ENCODE measurements around the gene MT1X. TPM values are rescaled to one million over a fixed set of nuclear protein-coding genes. Genes with fewer than 3 reads are reported as not detected.

MT1X gene
- polyA plus RNA-seq, 2 of the 4 experiments (the other 2 are of a cell fraction) = 44.0 to 131 TPM

DNA sequence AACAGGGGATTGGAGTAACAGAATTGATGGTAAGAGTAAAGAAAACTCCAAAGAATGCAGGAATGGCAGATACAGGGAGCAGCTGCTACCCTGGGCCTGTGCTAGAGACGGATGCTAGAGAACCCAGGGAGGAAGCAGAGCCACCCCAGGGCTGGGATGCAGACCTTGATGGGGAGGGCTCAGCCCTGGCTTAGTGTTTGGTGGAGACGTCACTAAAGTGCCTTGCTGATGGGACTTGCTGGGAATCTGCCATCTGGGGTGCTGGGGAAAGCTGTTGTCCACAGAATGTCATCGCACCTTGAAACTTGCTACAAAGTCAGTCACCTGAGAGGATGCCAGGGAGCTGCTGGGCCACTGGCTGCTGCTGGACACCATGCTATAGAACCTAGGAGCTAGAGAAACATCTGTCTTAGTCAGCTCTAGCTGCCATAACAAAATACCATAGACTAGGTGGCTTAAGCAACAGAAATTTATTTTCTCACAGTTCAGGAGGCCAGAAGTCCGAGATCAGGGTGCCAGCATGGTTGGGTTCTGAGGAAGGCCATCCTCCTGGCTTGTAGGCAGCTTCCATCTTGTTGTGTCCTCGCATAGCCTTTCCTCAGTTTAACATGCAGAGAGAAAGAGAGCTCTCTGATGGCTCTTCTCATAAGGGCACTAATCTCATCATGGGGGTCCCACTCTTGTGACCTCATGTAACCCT lies 15.3 kb downstream of the MT1X start:
- no peak overlapping the region for H3K4me3 ChIP-seq
- POLR2A ChIA-PET = no interaction called here
- FAIRE-seq (no peak), DNase-seq (ENCODE audit: low read depth in 1 of 2, low spot score in 1 of 2) (no peak), ATAC-seq (no peak)
- H3K9me3 ChIP-seq = peaks cover 6% of the 10 kb centered on the region; the same call in 1 of the 3 replicates
- H3K4me2 ChIP-seq = no peak overlapping the region
- no peak for TF ChIP-seq EP300 (IDR thresholded peaks at IDR 0.05)
- TF ChIP-seq TFCP2L1 (CRISPR knock-in tag; IDR thresholded peaks at IDR 0.05) = no peak
- TF ChIP-seq FOSL2 (IDR thresholded peaks at IDR 0.05) = no peak
- TF ChIP-seq FOSL2 (CRISPR knock-in tag; IDR thresholded peaks at IDR 0.05) = no peak
- TF ChIP-seq SREBF2 (IDR thresholded peaks at IDR 0.05) = no peak
- no peak for TF ChIP-seq RFX5 (IDR thresholded peaks at IDR 0.05)
- TF ChIP-seq POLR2A (IDR thresholded peaks at IDR 0.05; ENCODE audit: low read length) = no peak
- TF ChIP-seq, protein P1, sequence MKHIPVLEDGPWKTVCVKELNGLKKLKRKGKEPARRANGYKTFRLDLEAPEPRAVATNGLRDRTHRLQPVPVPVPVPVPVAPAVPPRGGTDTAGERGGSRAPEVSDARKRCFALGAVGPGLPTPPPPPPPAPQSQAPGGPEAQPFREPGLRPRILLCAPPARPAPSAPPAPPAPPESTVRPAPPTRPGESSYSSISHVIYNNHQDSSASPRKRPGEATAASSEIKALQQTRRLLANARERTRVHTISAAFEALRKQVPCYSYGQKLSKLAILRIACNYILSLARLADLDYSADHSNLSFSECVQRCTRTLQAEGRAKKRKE (CRISPR knock-in tag; IDR thresholded peaks at IDR 0.05; ENCODE audit: low read depth) = no peak
- TF ChIP-seq RNF2 (IDR thresholded peaks at IDR 0.05; ENCODE audit: borderline replicate concordance, low read depth) = no peak
- TF ChIP-seq MAFK (IDR thresholded peaks at IDR 0.05; ENCODE audit: partially characterized antibody) = no peak
- no peak for TF ChIP-seq CBX2 (IDR thresholded peaks at IDR 0.05; ENCODE audit: borderline replicate concordance, low read depth)
- no peak for TF ChIP-seq BHLHE40 (IDR thresholded peaks at IDR 0.05; ENCODE audit: low read depth, low read length)
- TF ChIP-seq, protein P2, sequence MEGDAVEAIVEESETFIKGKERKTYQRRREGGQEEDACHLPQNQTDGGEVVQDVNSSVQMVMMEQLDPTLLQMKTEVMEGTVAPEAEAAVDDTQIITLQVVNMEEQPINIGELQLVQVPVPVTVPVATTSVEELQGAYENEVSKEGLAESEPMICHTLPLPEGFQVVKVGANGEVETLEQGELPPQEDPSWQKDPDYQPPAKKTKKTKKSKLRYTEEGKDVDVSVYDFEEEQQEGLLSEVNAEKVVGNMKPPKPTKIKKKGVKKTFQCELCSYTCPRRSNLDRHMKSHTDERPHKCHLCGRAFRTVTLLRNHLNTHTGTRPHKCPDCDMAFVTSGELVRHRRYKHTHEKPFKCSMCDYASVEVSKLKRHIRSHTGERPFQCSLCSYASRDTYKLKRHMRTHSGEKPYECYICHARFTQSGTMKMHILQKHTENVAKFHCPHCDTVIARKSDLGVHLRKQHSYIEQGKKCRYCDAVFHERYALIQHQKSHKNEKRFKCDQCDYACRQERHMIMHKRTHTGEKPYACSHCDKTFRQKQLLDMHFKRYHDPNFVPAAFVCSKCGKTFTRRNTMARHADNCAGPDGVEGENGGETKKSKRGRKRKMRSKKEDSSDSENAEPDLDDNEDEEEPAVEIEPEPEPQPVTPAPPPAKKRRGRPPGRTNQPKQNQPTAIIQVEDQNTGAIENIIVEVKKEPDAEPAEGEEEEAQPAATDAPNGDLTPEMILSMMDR (IDR thresholded peaks at IDR 0.05) = no peak
- TF ChIP-seq, protein P3, sequence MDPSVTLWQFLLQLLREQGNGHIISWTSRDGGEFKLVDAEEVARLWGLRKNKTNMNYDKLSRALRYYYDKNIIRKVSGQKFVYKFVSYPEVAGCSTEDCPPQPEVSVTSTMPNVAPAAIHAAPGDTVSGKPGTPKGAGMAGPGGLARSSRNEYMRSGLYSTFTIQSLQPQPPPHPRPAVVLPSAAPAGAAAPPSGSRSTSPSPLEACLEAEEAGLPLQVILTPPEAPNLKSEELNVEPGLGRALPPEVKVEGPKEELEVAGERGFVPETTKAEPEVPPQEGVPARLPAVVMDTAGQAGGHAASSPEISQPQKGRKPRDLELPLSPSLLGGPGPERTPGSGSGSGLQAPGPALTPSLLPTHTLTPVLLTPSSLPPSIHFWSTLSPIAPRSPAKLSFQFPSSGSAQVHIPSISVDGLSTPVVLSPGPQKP (IDR thresholded peaks at IDR 0.05; ENCODE audit: low read depth, low read length) = no peak
- no peak for TF ChIP-seq KDM1A (IDR thresholded peaks at IDR 0.05; ENCODE audit: low read depth)
- TF ChIP-seq NFE2L2 (conservative IDR thresholded peaks at IDR 0.05; ENCODE audit: low read length) = no peak
- no peak overlapping the region for H3K27ac ChIP-seq
- peaks cover 3% of the 10 kb centered on the region for H3K4me1 ChIP-seq
- WGBS (ENCODE audit: missing lambda C conversion rate) = 63% methylated on average over 5 of the region's 5 CpGs
- CTCF ChIA-PET = interaction anchor here (0.8 to 2.4 kb wide), 10 partner anchors 12 to 365 kb away, joined by 3 to 10 read pairs (median 5); no protein-coding TSS in a partner anchor

- Histone ChIP-seq H3K9me3 (0 out of 3 replicates have a peak, but pooled peaks cover 6% of the 10 kb centered on the region), H3K4me2 (no peak overlapping the region), H3K27ac (no peak overlapping the region; a peak in 1 of 6 replicates), H3K4me3 (no peak overlapping the region), H3K4me1 (peaks cover 2% of the 10 kb centered on the region; the same call in 1 of the 3 replicates)
- WGBS (ENCODE audit: missing lambda C conversion rate) = 93% methylated on average over 1 of the region's 1 CpG
- ChIA-PET CTCF (interaction anchor here (1.1 to 4.6 kb wide), 12 partner anchors 9 to 373 kb away, joined by 3 to 104 read pairs (median 30); partner anchors contain the start of genes MT1X and MT2A), POLR2A (interaction anchor here (0.7 to 1.3 kb wide), 3 partner anchors 18 to 137 kb away, joined by 3 to 8 read pairs (median 5); partner anchors contain the start of genes MT1X and MT2A)
- FAIRE-seq (no peak), ATAC-seq (no peak), DNase-seq (ENCODE audit: low read depth in 1 of 2, low spot score in 1 of 2) (no peak)
- no peak for TF ChIP-seq EHMT2 (IDR thresholded peaks at IDR 0.05; ENCODE audit: low read depth)
- TF ChIP-seq HOXB13 (CRISPR knock-in tag; IDR thresholded peaks at IDR 0.05; ENCODE audit: low read depth) = no peak
- no peak for TF ChIP-seq SMC3 (IDR thresholded peaks at IDR 0.05)
- peak; percentile 51 to 78; a peak in 3 of 4 replicates for TF ChIP-seq CEBPB (IDR thresholded peaks at IDR 0.05)
Observed at GRCh38 chr16:56700195-56700594, 17.9 kb downstream of the MT1X start.
